GM23338 (cell line): ENCODE measurements around the gene LYVE1. TPM values are rescaled to one million over a fixed set of nuclear protein-coding genes. Genes with fewer than 3 reads are reported as not detected.

Source experiments
- ATAC-seq: fragments of 200-7000 bp; cut with Tn5 transposase; 3 replicates; pipeline ENCODE4 v1.9.1; 2020
- DNase-seq: peaks from one replicate; pipeline ENCODE4 v3.0.0-alpha.2; 2015; ENCODE audit warnings: low spot score
- H2AFZ ChIP-seq: fragments of 200-600 bp; sonication (generic); 2 replicates; pipeline ENCODE4 v1.8.0; 2016; ENCODE audit warnings: antibody characterized with exemption, mild to moderate bottlenecking, moderate library complexity
- H3F3A ChIP-seq: fragments of 200-600 bp; sonication (generic); replicated peaks from 2 replicates; pipeline ENCODE4 v1.8.0; 2017; ENCODE audit warnings: antibody characterized with exemption, mixed run types, low read depth
- H3K27ac ChIP-seq: fragments of 200-600 bp; sonication (generic); 2 replicates; pipeline ENCODE4 v1.6.1; 2016; ENCODE audit warnings: low read depth
- H3K27me3 ChIP-seq: fragments of 200-600 bp; sonication (generic); 2 replicates; pipeline ENCODE4 v1.8.0; 2016; ENCODE audit warnings: mild to moderate bottlenecking, mixed run types, moderate library complexity; ENCODE audit not compliant: insufficient read depth
- H3K36me3 ChIP-seq: fragments of 200-600 bp; sonication (generic); 2 replicates; pipeline ENCODE4 v1.8.0; 2016; ENCODE audit warnings: mild to moderate bottlenecking; ENCODE audit not compliant: insufficient read depth
- H3K4me1 ChIP-seq: fragments of 200-600 bp; sonication (generic); 2 replicates; pipeline ENCODE4 v1.8.0; 2016; ENCODE audit warnings: mild to moderate bottlenecking, moderate library complexity; ENCODE audit not compliant: insufficient read depth
- H3K4me2 ChIP-seq: fragments of 200-600 bp; sonication (generic); 2 replicates; pipeline ENCODE4 v1.7.1; 2017; ENCODE audit warnings: mixed run types
- H3K4me3 ChIP-seq: fragments of 200-600 bp; sonication (generic); 2 replicates; pipeline ENCODE4 v1.6.1; 2016; ENCODE audit warnings: mixed run types
- H3K79me2 ChIP-seq: fragments of 200-600 bp; sonication (generic); replicated peaks from 2 replicates; pipeline ENCODE4 v1.8.0; 2017; ENCODE audit warnings: mild to moderate bottlenecking; ENCODE audit not compliant: insufficient read depth
- H3K9me2 ChIP-seq: fragments of 200-600 bp; sonication (generic); 2 replicates; pipeline ENCODE4 v1.8.0; 2017; ENCODE audit not compliant: insufficient read depth
- H4K20me1 ChIP-seq: fragments of 200-600 bp; sonication (generic); replicated peaks from 2 replicates; pipeline ENCODE4 v1.8.0; 2017; ENCODE audit warnings: mild to moderate bottlenecking; ENCODE audit not compliant: insufficient read depth
- H3K27ac Mint-ChIP-seq: 2 replicates; pipeline ENCODE4 v1.8.0; 2020; ENCODE audit warnings: inconsistent platforms, mild to moderate bottlenecking, moderate library complexity, mixed read lengths
- H3K27me3 Mint-ChIP-seq: 3 replicates; pipeline ENCODE4 v1.8.0; 2022; ENCODE audit warnings: low read depth, mild to moderate bottlenecking, moderate library complexity, mixed read lengths, inconsistent platforms; ENCODE audit not compliant: insufficient read depth, poor library complexity
- H3K36me3 Mint-ChIP-seq: 3 replicates; pipeline ENCODE4 v1.8.0; 2021; ENCODE audit warnings: low read depth, mild to moderate bottlenecking, inconsistent platforms, moderate library complexity, mixed read lengths
- H3K4me1 Mint-ChIP-seq: 3 replicates; pipeline ENCODE4 v1.8.0; 2020; ENCODE audit warnings: mild to moderate bottlenecking, inconsistent platforms, mixed read lengths
- H3K4me3 Mint-ChIP-seq: 3 replicates; pipeline ENCODE4 v1.8.0; 2021; ENCODE audit warnings: moderate library complexity, mild to moderate bottlenecking, inconsistent platforms, mixed read lengths
- H3K9me3 Mint-ChIP-seq: 3 replicates; pipeline ENCODE4 v1.8.0; 2020; ENCODE audit warnings: moderate library complexity, mild to moderate bottlenecking, inconsistent platforms, mixed read lengths
- CREB1 ChIP-seq: fragments of 250-450 bp; sonication (Bioruptor Pico); IDR thresholded peaks from 2 replicates; pipeline ENCODE4 v1.5.0; 2020; ENCODE audit warnings: low read depth, mild to moderate bottlenecking, moderate library complexity
- EZH2 ChIP-seq: fragments of 200-600 bp; sonication (generic); IDR thresholded peaks from one replicate; pipeline ENCODE4 v1.8.0; 2017; ENCODE audit warnings: antibody characterized with exemption, mild to moderate bottlenecking, low read depth; ENCODE audit not compliant: unreplicated experiment
- EZH2phosphoT487 ChIP-seq: fragments of 200-600 bp; sonication (generic); IDR thresholded peaks from one replicate; pipeline ENCODE4 v1.8.1; 2018; ENCODE audit warnings: antibody characterized with exemption; ENCODE audit not compliant: unreplicated experiment
- JUNB ChIP-seq: IDR thresholded peaks from one replicate; pipeline ENCODE4 v1.6.1; 2016; ENCODE audit warnings: antibody characterized with exemption; ENCODE audit not compliant: unreplicated experiment
- NANOG ChIP-seq: IDR thresholded peaks from 2 replicates; pipeline ENCODE4 v1.6.1; 2016; ENCODE audit warnings: antibody characterized with exemption, borderline replicate concordance
- POLR2AphosphoS5 ChIP-seq: IDR thresholded peaks from 2 replicates; pipeline ENCODE4 v1.6.1; 2016; ENCODE audit warnings: antibody characterized with exemption, low read depth
- STAT1 ChIP-seq: IDR thresholded peaks from one replicate; pipeline ENCODE4 v1.6.1; 2016; ENCODE audit warnings: antibody characterized with exemption; ENCODE audit not compliant: unreplicated experiment
- ZNF114 ChIP-seq: fragments of 250-450 bp; sonication (Bioruptor Pico); IDR thresholded peaks from 2 replicates; pipeline ENCODE4 v1.5.0; 2020; ENCODE audit warnings: mild to moderate bottlenecking, moderate library complexity
- ZNF331 ChIP-seq: fragments of 250-450 bp; sonication (Bioruptor Pico); IDR thresholded peaks from 2 replicates; pipeline ENCODE4 v1.5.0; 2020; ENCODE audit warnings: low read depth, mild to moderate bottlenecking, moderate library complexity
- polyA plus RNA-seq: library from polyadenylated mRNA; unstranded; fragments of >200 nt; fragmentation: Nextera tagmentation; extraction: Ambion mirVana; gene quantifications from 2 replicates; pipeline ENCODE4 v1.2.1, GENCODE V29; 2016
- total RNA-seq: library from RNA; depleted of rRNA; stranded (reverse); fragments of >200 nt; shearing (Covaris generic); gene quantifications from 2 replicates; pipeline ENCODE4 v1.2.3, GENCODE V29; 2014
- TF ChIP-seq, protein P1 (sequence below): fragments of 250-450 bp; sonication (Bioruptor Pico); IDR thresholded peaks from 2 replicates; pipeline ENCODE4 v1.5.0; 2020; ENCODE audit warnings: mild to moderate bottlenecking, moderate library complexity
- TF ChIP-seq, protein P2 (sequence below): IDR thresholded peaks from 2 replicates; pipeline ENCODE4 v1.6.1; 2016; ENCODE audit warnings: antibody characterized with exemption
- TF ChIP-seq, protein P3 (sequence below): IDR thresholded peaks from one replicate; pipeline ENCODE4 v1.6.1; 2018; ENCODE audit warnings: antibody characterized with exemption; ENCODE audit not compliant: unreplicated experiment
- TF ChIP-seq, protein P4 (sequence below), 2 experiments: fragments of 200-600 bp in 1 of 2; sonication (generic) in 1 of 2; conservative IDR thresholded peaks; 2 replicates each; pipeline versions ENCODE4 v1.5.1 to v1.6.1; 2016 to 2017; ENCODE audit warnings: antibody characterized with exemption in 2 of 2, low read depth in 2 of 2, mild to moderate bottlenecking in 2 of 2, moderate library complexity in 1 of 2

LYVE1 gene
- total and polyA plus RNA-seq, 2 experiments from 2014 or later: 0.94 TPM; not detected in 1

DNA sequence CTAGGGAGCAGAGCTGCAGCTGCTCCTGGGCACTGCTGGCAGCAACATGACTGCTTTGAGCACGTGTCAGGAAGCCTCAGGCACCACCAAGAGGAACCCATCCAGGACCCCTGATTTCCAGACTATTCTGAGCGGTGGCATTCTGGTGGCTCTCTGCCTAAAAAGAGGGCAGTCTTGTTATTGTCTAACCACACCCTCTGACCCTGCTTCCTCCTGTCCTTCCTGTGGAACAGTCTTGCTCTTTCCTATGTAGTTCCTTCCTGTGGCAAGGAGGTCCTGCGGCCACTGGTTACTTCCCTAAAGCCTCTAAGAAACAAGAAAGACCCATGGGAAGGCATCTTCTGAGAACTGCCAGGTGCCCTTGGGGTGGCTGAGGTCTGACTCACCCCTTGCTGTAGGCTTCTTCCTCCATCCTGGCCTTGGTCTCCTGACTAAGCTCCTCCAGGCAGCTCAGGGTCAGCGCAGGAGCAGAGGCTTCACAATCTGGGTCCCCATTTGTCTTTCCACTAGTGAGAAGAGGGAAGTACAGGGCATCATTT is 13.1 kb upstream of the LYVE1 start:
- H3K36me3 Mint-ChIP-seq: no peaks in the 10 kb centered on the region
- H3K4me3 Mint-ChIP-seq: no peak overlapping the region
- ATAC-seq (no peak), DNase-seq (no peak)
- no peak overlapping the region for H3K27ac Mint-ChIP-seq
- no peaks in the 10 kb centered on the region for H3K79me2 ChIP-seq
- H3K36me3 ChIP-seq: no peaks in the 10 kb centered on the region
- H3K4me1 ChIP-seq: no peaks in the 10 kb centered on the region
- no peak overlapping the region for H3K4me3 ChIP-seq
- H3K4me2 ChIP-seq: no peak overlapping the region
- H3K4me1 Mint-ChIP-seq: peaks cover 2% of the 10 kb centered on the region; the same call in 2 of the 3 replicates
- H2AFZ ChIP-seq: no peak overlapping the region
- H3F3A ChIP-seq: no peaks in the 10 kb centered on the region
- TF ChIP-seq, protein P1, sequence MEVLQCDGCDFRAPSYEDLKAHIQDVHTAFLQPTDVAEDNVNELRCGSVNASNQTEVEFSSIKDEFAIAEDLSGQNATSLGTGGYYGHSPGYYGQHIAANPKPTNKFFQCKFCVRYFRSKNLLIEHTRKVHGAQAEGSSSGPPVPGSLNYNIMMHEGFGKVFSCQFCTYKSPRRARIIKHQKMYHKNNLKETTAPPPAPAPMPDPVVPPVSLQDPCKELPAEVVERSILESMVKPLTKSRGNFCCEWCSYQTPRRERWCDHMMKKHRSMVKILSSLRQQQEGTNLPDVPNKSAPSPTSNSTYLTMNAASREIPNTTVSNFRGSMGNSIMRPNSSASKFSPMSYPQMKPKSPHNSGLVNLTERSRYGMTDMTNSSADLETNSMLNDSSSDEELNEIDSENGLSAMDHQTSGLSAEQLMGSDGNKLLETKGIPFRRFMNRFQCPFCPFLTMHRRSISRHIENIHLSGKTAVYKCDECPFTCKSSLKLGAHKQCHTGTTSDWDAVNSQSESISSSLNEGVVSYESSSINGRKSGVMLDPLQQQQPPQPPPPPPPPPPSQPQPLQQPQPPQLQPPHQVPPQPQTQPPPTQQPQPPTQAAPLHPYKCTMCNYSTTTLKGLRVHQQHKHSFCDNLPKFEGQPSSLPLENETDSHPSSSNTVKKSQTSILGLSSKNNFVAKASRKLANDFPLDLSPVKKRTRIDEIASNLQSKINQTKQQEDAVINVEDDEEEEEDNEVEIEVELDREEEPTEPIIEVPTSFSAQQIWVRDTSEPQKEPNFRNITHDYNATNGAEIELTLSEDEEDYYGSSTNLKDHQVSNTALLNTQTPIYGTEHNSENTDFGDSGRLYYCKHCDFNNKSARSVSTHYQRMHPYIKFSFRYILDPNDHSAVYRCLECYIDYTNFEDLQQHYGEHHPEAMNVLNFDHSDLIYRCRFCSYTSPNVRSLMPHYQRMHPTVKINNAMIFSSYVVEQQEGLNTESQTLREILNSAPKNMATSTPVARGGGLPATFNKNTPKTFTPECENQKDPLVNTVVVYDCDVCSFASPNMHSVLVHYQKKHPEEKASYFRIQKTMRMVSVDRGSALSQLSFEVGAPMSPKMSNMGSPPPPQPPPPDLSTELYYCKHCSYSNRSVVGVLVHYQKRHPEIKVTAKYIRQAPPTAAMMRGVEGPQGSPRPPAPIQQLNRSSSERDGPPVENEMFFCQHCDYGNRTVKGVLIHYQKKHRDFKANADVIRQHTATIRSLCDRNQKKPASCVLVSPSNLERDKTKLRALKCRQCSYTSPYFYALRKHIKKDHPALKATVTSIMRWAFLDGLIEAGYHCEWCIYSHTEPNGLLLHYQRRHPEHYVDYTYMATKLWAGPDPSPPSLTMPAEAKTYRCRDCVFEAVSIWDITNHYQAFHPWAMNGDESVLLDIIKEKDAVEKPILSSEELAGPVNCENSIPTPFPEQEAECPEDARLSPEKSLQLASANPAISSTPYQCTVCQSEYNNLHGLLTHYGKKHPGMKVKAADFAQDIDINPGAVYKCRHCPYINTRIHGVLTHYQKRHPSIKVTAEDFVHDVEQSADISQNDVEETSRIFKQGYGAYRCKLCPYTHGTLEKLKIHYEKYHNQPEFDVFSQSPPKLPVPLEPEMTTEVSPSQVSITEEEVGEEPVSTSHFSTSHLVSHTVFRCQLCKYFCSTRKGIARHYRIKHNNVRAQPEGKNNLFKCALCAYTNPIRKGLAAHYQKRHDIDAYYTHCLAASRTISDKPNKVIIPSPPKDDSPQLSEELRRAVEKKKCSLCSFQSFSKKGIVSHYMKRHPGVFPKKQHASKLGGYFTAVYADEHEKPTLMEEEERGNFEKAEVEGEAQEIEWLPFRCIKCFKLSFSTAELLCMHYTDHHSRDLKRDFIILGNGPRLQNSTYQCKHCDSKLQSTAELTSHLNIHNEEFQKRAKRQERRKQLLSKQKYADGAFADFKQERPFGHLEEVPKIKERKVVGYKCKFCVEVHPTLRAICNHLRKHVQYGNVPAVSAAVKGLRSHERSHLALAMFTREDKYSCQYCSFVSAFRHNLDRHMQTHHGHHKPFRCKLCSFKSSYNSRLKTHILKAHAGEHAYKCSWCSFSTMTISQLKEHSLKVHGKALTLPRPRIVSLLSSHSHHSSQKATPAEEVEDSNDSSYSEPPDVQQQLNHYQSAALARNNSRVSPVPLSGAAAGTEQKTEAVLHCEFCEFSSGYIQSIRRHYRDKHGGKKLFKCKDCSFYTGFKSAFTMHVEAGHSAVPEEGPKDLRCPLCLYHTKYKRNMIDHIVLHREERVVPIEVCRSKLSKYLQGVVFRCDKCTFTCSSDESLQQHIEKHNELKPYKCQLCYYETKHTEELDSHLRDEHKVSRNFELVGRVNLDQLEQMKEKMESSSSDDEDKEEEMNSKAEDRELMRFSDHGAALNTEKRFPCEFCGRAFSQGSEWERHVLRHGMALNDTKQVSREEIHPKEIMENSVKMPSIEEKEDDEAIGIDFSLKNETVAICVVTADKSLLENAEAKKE (CRISPR knock-in tag): no peak
- TF ChIP-seq EZH2phosphoT487 (no peak), JUNB (no peak), ZNF331 (CRISPR knock-in tag) (no peak), STAT1 (no peak), CREB1 (CRISPR knock-in tag) (no peak), POLR2AphosphoS5 (no peak), ZNF114 (CRISPR knock-in tag) (no peak), NANOG (no peak), EZH2 (no peak)
- TF ChIP-seq, protein P2, sequence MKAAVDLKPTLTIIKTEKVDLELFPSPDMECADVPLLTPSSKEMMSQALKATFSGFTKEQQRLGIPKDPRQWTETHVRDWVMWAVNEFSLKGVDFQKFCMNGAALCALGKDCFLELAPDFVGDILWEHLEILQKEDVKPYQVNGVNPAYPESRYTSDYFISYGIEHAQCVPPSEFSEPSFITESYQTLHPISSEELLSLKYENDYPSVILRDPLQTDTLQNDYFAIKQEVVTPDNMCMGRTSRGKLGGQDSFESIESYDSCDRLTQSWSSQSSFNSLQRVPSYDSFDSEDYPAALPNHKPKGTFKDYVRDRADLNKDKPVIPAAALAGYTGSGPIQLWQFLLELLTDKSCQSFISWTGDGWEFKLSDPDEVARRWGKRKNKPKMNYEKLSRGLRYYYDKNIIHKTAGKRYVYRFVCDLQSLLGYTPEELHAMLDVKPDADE: no peak
- TF ChIP-seq, protein P3, sequence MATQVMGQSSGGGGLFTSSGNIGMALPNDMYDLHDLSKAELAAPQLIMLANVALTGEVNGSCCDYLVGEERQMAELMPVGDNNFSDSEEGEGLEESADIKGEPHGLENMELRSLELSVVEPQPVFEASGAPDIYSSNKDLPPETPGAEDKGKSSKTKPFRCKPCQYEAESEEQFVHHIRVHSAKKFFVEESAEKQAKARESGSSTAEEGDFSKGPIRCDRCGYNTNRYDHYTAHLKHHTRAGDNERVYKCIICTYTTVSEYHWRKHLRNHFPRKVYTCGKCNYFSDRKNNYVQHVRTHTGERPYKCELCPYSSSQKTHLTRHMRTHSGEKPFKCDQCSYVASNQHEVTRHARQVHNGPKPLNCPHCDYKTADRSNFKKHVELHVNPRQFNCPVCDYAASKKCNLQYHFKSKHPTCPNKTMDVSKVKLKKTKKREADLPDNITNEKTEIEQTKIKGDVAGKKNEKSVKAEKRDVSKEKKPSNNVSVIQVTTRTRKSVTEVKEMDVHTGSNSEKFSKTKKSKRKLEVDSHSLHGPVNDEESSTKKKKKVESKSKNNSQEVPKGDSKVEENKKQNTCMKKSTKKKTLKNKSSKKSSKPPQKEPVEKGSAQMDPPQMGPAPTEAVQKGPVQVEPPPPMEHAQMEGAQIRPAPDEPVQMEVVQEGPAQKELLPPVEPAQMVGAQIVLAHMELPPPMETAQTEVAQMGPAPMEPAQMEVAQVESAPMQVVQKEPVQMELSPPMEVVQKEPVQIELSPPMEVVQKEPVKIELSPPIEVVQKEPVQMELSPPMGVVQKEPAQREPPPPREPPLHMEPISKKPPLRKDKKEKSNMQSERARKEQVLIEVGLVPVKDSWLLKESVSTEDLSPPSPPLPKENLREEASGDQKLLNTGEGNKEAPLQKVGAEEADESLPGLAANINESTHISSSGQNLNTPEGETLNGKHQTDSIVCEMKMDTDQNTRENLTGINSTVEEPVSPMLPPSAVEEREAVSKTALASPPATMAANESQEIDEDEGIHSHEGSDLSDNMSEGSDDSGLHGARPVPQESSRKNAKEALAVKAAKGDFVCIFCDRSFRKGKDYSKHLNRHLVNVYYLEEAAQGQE: no peak
- TF ChIP-seq, protein P4, sequence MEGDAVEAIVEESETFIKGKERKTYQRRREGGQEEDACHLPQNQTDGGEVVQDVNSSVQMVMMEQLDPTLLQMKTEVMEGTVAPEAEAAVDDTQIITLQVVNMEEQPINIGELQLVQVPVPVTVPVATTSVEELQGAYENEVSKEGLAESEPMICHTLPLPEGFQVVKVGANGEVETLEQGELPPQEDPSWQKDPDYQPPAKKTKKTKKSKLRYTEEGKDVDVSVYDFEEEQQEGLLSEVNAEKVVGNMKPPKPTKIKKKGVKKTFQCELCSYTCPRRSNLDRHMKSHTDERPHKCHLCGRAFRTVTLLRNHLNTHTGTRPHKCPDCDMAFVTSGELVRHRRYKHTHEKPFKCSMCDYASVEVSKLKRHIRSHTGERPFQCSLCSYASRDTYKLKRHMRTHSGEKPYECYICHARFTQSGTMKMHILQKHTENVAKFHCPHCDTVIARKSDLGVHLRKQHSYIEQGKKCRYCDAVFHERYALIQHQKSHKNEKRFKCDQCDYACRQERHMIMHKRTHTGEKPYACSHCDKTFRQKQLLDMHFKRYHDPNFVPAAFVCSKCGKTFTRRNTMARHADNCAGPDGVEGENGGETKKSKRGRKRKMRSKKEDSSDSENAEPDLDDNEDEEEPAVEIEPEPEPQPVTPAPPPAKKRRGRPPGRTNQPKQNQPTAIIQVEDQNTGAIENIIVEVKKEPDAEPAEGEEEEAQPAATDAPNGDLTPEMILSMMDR (conservative IDR thresholded peaks at IDR 0.05; ENCODE audit: low read depth in 2 of 2): no peak
- H3K27ac ChIP-seq: no peak overlapping the region
- H3K27me3 ChIP-seq: no peaks in the 10 kb centered on the region
- no peaks in the 10 kb centered on the region for H3K27me3 Mint-ChIP-seq
- H3K9me2 ChIP-seq: peaks cover 6% of the 10 kb centered on the region
- no peaks in the 10 kb centered on the region for H4K20me1 ChIP-seq
- H3K9me3 Mint-ChIP-seq: no peaks in the 10 kb centered on the region
